Left lung (tissue), 10 donors: Measurements from ENCODE around the gene SOD1. TPM values are rescaled to one million over a fixed set of nuclear protein-coding genes. Genes with fewer than 3 reads are reported as not detected.
A peak's percentile ranks its signal among the peaks of the same experiment; 100 is the strongest.

Experiments
- ATAC-seq: fragments of 200-7000 bp; cut with Tn5 transposase; one replicate; pipeline ENCODE4 v1.9.1; 2020; ENCODE audit warnings: moderate library complexity
- DNase-seq, 4 donors: peaks; one replicate each; pipeline ENCODE4 v3.0.0-alpha.2; 2013 to 2020
- H3K27ac ChIP-seq, 2 donors: fragments of 200-600 bp; sonication (generic) in 1 of 2; one replicate each; pipeline versions ENCODE4 v1.5.0 to v1.8.0; 2020 to 2021
- H3K27me3 ChIP-seq, 2 donors: fragments of 200-600 bp; sonication (generic) in 1 of 2; one replicate each; pipeline versions ENCODE4 v1.5.0 to v1.8.0; 2020 to 2021
- H3K36me3 ChIP-seq, 2 donors: fragments of 200-600 bp; sonication (generic) in 1 of 2; one replicate each; pipeline versions ENCODE4 v1.5.0 to v1.8.0; 2020 to 2021
- H3K4me1 ChIP-seq, 2 donors: fragments of 200-600 bp; one replicate each; pipeline ENCODE4 v1.8.0; 2021
- H3K4me3 ChIP-seq, 2 donors: fragments of 200-600 bp; sonication (generic) in 1 of 2; one replicate each; pipeline versions ENCODE4 v1.5.0 to v1.8.0; 2020 to 2021; ENCODE audit warnings: mild to moderate bottlenecking in 1 of 2
- H3K9me3 ChIP-seq, 2 donors: fragments of 200-600 bp; sonication (generic) in 1 of 2; one replicate each; pipeline versions ENCODE4 v1.5.0 to v1.8.0; 2020 to 2021
- CTCF ChIP-seq, 2 donors: fragments of 200-600 bp; sonication (generic) in 1 of 2; IDR thresholded peaks; one replicate each; pipeline versions ENCODE4 v1.5.0 to v1.8.0; 2021; ENCODE audit warnings: antibody characterized with exemption in 2 of 2
- intact Hi-C, 2 donors: fragments of 100-400 bp; cut with DNase I; formaldehyde crosslinking; loops; one replicate each; pipeline versions ENCODE4 v1.11.2 to v1.14.2; 2022
- polyA plus RNA-seq, 6 donors: library from polyadenylated mRNA; unstranded; fragments of 120-200 nt; gene quantifications; one replicate each; pipeline ENCODE4 v1.2.1, GENCODE V29; 2013; ENCODE audit not compliant: insufficient read length in 6 of 6
- total RNA-seq, 2 donors: library from RNA; stranded (reverse); fragmentation: NEBNext Ultra II Directional; extraction: Animal tissue kit (Norgen Biotek cat#: 25700); gene quantifications; one replicate each; pipeline ENCODE4 v1.2.1, GENCODE V29; 2021
- donor health status: DM: no; HTN: yes; CAD: no.
- donor health status: DM: no; HTN: no; CAD: no.

SOD1 gene
- total and polyA plus RNA-seq, 8 donors = 142 to 227 (median 217) TPM

- Histone ChIP-seq H3K4me3 (no peak overlapping the region), H3K27me3 (no peaks in the 10 kb centered on the region), H3K9me3 (no peaks in the 10 kb centered on the region), H3K36me3 (peaks cover 0 to 64% of the 10 kb centered on the region in 2 donors), H3K27ac (no peak overlapping the region), H3K4me1 (peaks cover 0 to 26% of the 10 kb centered on the region in 2 donors)
- no peak for ATAC-seq
- DNase-seq = no peak
- TF ChIP-seq CTCF (IDR thresholded peaks at IDR 0.05) = no peak
- intact Hi-C loops = no loop called here
Observed at GRCh38 chr21:31666445-31667010, 7.0 kb downstream of the SOD1 start.

- Histone ChIP-seq H3K36me3 (peaks cover 0 to 70% of the 10 kb centered on the region in 2 donors), H3K27me3 (no peaks in the 10 kb centered on the region), H3K9me3 (no peaks in the 10 kb centered on the region), H3K27ac (no peak overlapping the region), H3K4me3 (no peak overlapping the region), H3K4me1 (peaks cover 0 to 22% of the 10 kb centered on the region in 2 donors)
- intact Hi-C loops = no loop called here
- TF ChIP-seq CTCF (IDR thresholded peaks at IDR 0.05) = no peak
- DNase-seq = no peak
- ATAC-seq = no peak
Observed at GRCh38 chr21:31667132-31667531, 7.6 kb downstream of the SOD1 start.

- no peak for DNase-seq
- H3K36me3 ChIP-seq = peaks cover 0 to 72% of the 10 kb centered on the region in 2 donors
- ATAC-seq = no peak
- no peaks in the 10 kb centered on the region for H3K27me3 ChIP-seq
- peaks cover 0 to 18% of the 10 kb centered on the region in 2 donors for H3K4me1 ChIP-seq
- no peak for TF ChIP-seq CTCF (IDR thresholded peaks at IDR 0.05)
- H3K27ac ChIP-seq = peak overlapping the region in 1 of 2 donors; percentile 1
- H3K4me3 ChIP-seq = no peak overlapping the region
- no peaks in the 10 kb centered on the region for H3K9me3 ChIP-seq
- intact Hi-C loops = no loop called here
Observed at GRCh38 chr21:31667639-31668038, 8.1 kb downstream of the SOD1 start.

- H3K4me3 ChIP-seq = no peak overlapping the region
- H3K27ac ChIP-seq = no peak overlapping the region
- no peak for ATAC-seq
- no peak for DNase-seq
- intact Hi-C loops = no loop called here
- H3K27me3 ChIP-seq = no peaks in the 10 kb centered on the region
- no peaks in the 10 kb centered on the region for H3K9me3 ChIP-seq
- H3K36me3 ChIP-seq = peaks cover 0 to 71% of the 10 kb centered on the region in 2 donors
- TF ChIP-seq CTCF (IDR thresholded peaks at IDR 0.05) = no peak
- H3K4me1 ChIP-seq = peaks cover 0 to 9% of the 10 kb centered on the region in 2 donors
Observed at GRCh38 chr21:31668651-31669491, 9.4 kb downstream of the SOD1 start.

- Histone ChIP-seq H3K36me3 (peaks cover 0 to 59% of the 10 kb centered on the region in 2 donors), H3K4me1 (peaks cover 0 to 9% of the 10 kb centered on the region in 2 donors), H3K27me3 (no peaks in the 10 kb centered on the region), H3K4me3 (no peak overlapping the region), H3K9me3 (no peaks in the 10 kb centered on the region), H3K27ac (no peak overlapping the region)
- ATAC-seq (no peak), DNase-seq (no peak)
- intact Hi-C loops = no loop called here
- TF ChIP-seq CTCF (IDR thresholded peaks at IDR 0.05) = no peak
Observed at GRCh38 chr21:31670070-31670469, 10.6 kb downstream of the SOD1 start.
